Kidney (tissue), 14 donors: ENCODE results near the gene CYB561. TPM values are rescaled to one million over a fixed set of nuclear protein-coding genes. Genes with fewer than 3 reads are reported as not detected.

Experiments used
- DNase-seq, 5 donors: peaks; one replicate each; pipeline ENCODE4 v3.0.0-alpha.2; 2013 to 2020
- FAIRE-seq: peaks from 2 replicates; lab custom pipeline; 2012; peaks lifted over from hg19 to GRCh38; lab: Jason Lieb, UNC
- H3K27ac ChIP-seq, 2 donors: one replicate each; pipeline ENCODE4 v1.7.0; 2013; ENCODE audit warnings: low read depth in 2 of 2, low read length in 2 of 2, inconsistent platforms in 1 of 2
- H3K27me3 ChIP-seq: one replicate; pipeline ENCODE4 v1.7.1; 2013; ENCODE audit warnings: low read length, inconsistent platforms; ENCODE audit not compliant: control insufficient read depth, insufficient read depth
- H3K36me3 ChIP-seq, 3 donors: one replicate each; pipeline versions ENCODE4 v1.7.0 to v1.7.1; 2013; ENCODE audit warnings: low read length in 3 of 3, control low read depth in 1 of 3, inconsistent platforms in 1 of 3; ENCODE audit not compliant: insufficient read depth in 3 of 3, control insufficient read depth in 2 of 3
- H3K4me1 ChIP-seq, 3 donors: one replicate each; pipeline versions ENCODE4 v1.7.0 to v1.7.1; 2013; ENCODE audit warnings: low read length in 3 of 3, inconsistent platforms in 1 of 3, low read depth in 1 of 3; ENCODE audit not compliant: control insufficient read depth in 2 of 3, insufficient read depth in 2 of 3
- H3K4me3 ChIP-seq, 3 donors: one replicate each; pipeline versions ENCODE4 v1.7.0 to v1.8.1; 2013; ENCODE audit warnings: low read length in 3 of 3, control low read depth in 1 of 3, inconsistent platforms in 1 of 3
- H3K9ac ChIP-seq, 3 donors: one replicate each; pipeline versions ENCODE4 v1.7.0 to v1.7.1; 2013; ENCODE audit warnings: low read length in 3 of 3, control low read depth in 1 of 3, inconsistent platforms in 1 of 3
- H3K9me3 ChIP-seq, 3 donors: one replicate each; pipeline versions ENCODE4 v1.7.0 to v1.7.1; 2013; ENCODE audit warnings: low read length in 3 of 3, control low read depth in 1 of 3, inconsistent platforms in 1 of 3; ENCODE audit not compliant: control insufficient read depth in 2 of 3, insufficient read depth in 1 of 3
- CTCF ChIP-seq: IDR thresholded peaks from 3 replicates; pipeline ENCODE4 v1.5.1; 2012; ENCODE audit warnings: mild to moderate bottlenecking, moderate library complexity, borderline replicate concordance; ENCODE audit not compliant: insufficient read depth; ENCODE audit errors: extremely low read depth
- intact Hi-C: fragments of 100-400 bp; cut with DNase I; formaldehyde crosslinking; loops from one replicate; pipeline ENCODE4 v1.11.1; 2022
- polyA plus RNA-seq: library from polyadenylated mRNA; stranded (reverse); fragments of 350-450 nt; fragmentation: Illumina TruSeq; extraction: RNeasy Lipid Tissue Mini Kit (QIAGEN cat#74804); gene quantifications from one replicate; pipeline ENCODE4 v1.2.3, GENCODE V29; 2014; ENCODE audit warnings: low read depth, low replicate concordance; ENCODE audit not compliant: insufficient read depth
- total RNA-seq: library from RNA; stranded (reverse); fragmentation: NEBNext Ultra II Directional; extraction: Animal tissue kit (Norgen Biotek cat#: 25700); gene quantifications from one replicate; pipeline ENCODE4 v1.2.1, GENCODE V29; 2021
- donor health status: control.
- donor health status: control.
- donor health status: control.
- donor health status: control.
- donor health status: control.
- donor health status: DM: yes; HTN: yes; CAD: no.
- donor health status: Normal renal cell carcinoma (clear cell type).

The CYB561 gene
- total and polyA plus RNA-seq, 2 donors from 2014 or later = 38.4 to 51.1 TPM

- intact Hi-C loops = no loop called here
- peak in 1 of 5 donors; percentile 19 for DNase-seq
- no peaks in the 10 kb centered on the region for H3K27me3 ChIP-seq
- peaks cover 0 to 2% (median 0%) of the 10 kb centered on the region in 3 donors for H3K4me1 ChIP-seq
- no peak overlapping the region for H3K4me3 ChIP-seq
- no peaks in the 10 kb centered on the region for H3K9me3 ChIP-seq
- H3K9ac ChIP-seq = no peak overlapping the region
- no peaks in the 10 kb centered on the region for H3K36me3 ChIP-seq
- no peak overlapping the region for H3K27ac ChIP-seq
- no peak for TF ChIP-seq CTCF
- no peak for FAIRE-seq
Measured at GRCh38 chr17:63431618-63431938, 14.5 kb downstream of the CYB561 start.

- intact Hi-C loops = no loop called here
- no peak overlapping the region for H3K4me3 ChIP-seq
- FAIRE-seq = no peak
- no peaks in the 10 kb centered on the region for H3K27me3 ChIP-seq
- H3K9me3 ChIP-seq = no peaks in the 10 kb centered on the region
- DNase-seq = peak in 1 of 5 donors; percentile 22
- H3K36me3 ChIP-seq = no peaks in the 10 kb centered on the region
- H3K4me1 ChIP-seq = peaks cover 0 to 2% (median 0%) of the 10 kb centered on the region in 3 donors
- no peak for TF ChIP-seq CTCF
- no peak overlapping the region for H3K9ac ChIP-seq
- no peak overlapping the region for H3K27ac ChIP-seq
Measured at GRCh38 chr17:63430223-63430622, 15.9 kb downstream of the CYB561 start.

- intact Hi-C loops = loop anchor here (5.0 kb wide), 1 partner anchor 178 kb away; no protein-coding TSS in a partner anchor
- H3K4me1 ChIP-seq = no peaks in the 10 kb centered on the region
- H3K36me3 ChIP-seq = no peaks in the 10 kb centered on the region
- no peak for DNase-seq
- FAIRE-seq = no peak
- no peak overlapping the region for H3K9ac ChIP-seq
- no peak overlapping the region for H3K27ac ChIP-seq
- H3K9me3 ChIP-seq = no peaks in the 10 kb centered on the region
- no peak overlapping the region for H3K4me3 ChIP-seq
- no peaks in the 10 kb centered on the region for H3K27me3 ChIP-seq
- no peak for TF ChIP-seq CTCF
Measured at GRCh38 chr17:63429766-63430165, 16.3 kb downstream of the CYB561 start.

- no peaks in the 10 kb centered on the region for H3K9me3 ChIP-seq
- no peak for FAIRE-seq
- no peaks in the 10 kb centered on the region for H3K27me3 ChIP-seq
- no peak for DNase-seq
- no peaks in the 10 kb centered on the region for H3K4me1 ChIP-seq
- intact Hi-C loops = loop anchor here (5.0 kb wide), 1 partner anchor 180 kb away; no protein-coding TSS in a partner anchor
- H3K36me3 ChIP-seq = no peaks in the 10 kb centered on the region
- no peak overlapping the region for H3K27ac ChIP-seq
- TF ChIP-seq CTCF = no peak
- H3K4me3 ChIP-seq = no peak overlapping the region
- no peak overlapping the region for H3K9ac ChIP-seq
Measured at GRCh38 chr17:63426917-63427308, 19.2 kb downstream of the CYB561 start.
